Gastroesophageal sphincter (tissue), 3 donors: ENCODE data around the gene ECI1.

Experiments used
- EP300 ChIP-seq: sonication (generic); formaldehyde crosslinking; IDR thresholded peaks from one replicate; pipeline ENCODE4 v1.6.1; 2017; ENCODE audit warnings: antibody characterized with exemption, mild to moderate bottlenecking
- POLR2A ChIP-seq, 2 donors: fragments of 450-650 bp; IDR thresholded peaks; one replicate each; pipeline ENCODE4 v1.6.1; 2017; ENCODE audit warnings: antibody characterized with exemption in 2 of 2, mild to moderate bottlenecking in 2 of 2, moderate library complexity in 1 of 2
- POLR2AphosphoS5 ChIP-seq: sonication (generic); formaldehyde crosslinking; IDR thresholded peaks from one replicate; pipeline ENCODE4 v1.6.1; 2017; ENCODE audit warnings: antibody characterized with exemption
- TF ChIP-seq, protein P1 (sequence below), 4 experiments: fragments of 200-600 bp in 2 of 4; fragments of 450-650 bp in 2 of 4; sonication (generic) in 1 of 4; IDR thresholded peaks; one replicate each; pipeline ENCODE4 v1.5.1; 2017 to 2019; ENCODE audit warnings: antibody characterized with exemption in 4 of 4, mild to moderate bottlenecking in 2 of 4, moderate library complexity in 2 of 4

DNA sequence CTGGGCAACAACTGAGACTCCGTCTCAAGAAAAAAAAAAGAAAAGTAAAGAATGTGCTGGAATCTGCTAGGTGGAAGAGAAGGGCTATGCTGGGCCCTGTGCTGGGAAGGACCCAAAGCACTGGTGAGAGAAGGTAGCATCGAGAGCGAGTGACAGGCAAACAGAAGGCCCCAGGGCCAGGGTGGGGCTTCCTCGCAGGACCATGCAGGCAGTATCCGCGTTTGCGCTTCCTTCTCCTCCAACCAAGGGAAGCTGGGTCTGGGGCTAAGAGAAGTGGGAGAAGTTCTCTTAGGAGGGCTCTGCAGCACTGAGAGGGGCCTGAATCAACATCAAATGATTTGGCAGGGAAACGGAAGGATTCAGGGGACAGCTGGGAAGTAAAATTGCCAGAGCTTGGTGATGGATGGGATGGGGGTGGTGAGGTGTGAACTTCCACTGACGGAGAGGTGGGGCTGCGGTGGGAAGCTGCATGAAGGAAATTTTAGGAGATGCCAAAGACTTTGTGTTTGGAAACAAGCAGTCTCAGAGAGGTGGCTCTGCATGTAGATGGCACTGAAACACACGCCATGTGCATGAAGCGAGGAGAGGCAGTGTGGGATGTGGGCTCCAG, 5.2 kb upstream of the ECI1 start:
- TF ChIP-seq, protein P1, sequence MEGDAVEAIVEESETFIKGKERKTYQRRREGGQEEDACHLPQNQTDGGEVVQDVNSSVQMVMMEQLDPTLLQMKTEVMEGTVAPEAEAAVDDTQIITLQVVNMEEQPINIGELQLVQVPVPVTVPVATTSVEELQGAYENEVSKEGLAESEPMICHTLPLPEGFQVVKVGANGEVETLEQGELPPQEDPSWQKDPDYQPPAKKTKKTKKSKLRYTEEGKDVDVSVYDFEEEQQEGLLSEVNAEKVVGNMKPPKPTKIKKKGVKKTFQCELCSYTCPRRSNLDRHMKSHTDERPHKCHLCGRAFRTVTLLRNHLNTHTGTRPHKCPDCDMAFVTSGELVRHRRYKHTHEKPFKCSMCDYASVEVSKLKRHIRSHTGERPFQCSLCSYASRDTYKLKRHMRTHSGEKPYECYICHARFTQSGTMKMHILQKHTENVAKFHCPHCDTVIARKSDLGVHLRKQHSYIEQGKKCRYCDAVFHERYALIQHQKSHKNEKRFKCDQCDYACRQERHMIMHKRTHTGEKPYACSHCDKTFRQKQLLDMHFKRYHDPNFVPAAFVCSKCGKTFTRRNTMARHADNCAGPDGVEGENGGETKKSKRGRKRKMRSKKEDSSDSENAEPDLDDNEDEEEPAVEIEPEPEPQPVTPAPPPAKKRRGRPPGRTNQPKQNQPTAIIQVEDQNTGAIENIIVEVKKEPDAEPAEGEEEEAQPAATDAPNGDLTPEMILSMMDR (IDR thresholded peaks at IDR 0.05): no peak
- TF ChIP-seq POLR2A (IDR thresholded peaks at IDR 0.05) (no peak), POLR2AphosphoS5 (no peak), EP300 (no peak)
